IMR-90 (cell line): Measurements from ENCODE around the gene TLCD4. TPM values are rescaled to one million over a fixed set of nuclear protein-coding genes. Genes with fewer than 3 reads are reported as not detected.

Source experiments
- ATAC-seq: fragments of 200-7000 bp; cut with Tn5 transposase; 2 replicates; pipeline ENCODE4 v1.9.1; 2020; ENCODE audit warnings: low read depth, mild to moderate bottlenecking, moderate library complexity
- BruUV-seq: library from RNA; stranded (reverse); fragments of 400-500 nt; replicated peaks from 2 replicates; lab custom pipeline; 2021; lab: Mats Ljungman, UMichigan
- CTCF ChIA-PET: fragments of 300-600 bp; formaldehyde crosslinking; extraction: SDS; loops from one replicate; lab custom pipeline; 2021; ENCODE audit warnings: antibody characterized with exemption; lab: Yijun Ruan, JAX
- POLR2A ChIA-PET: fragments of 300-600 bp; sonication (Branson Sonifier 250); formaldehyde crosslinking; loops from one replicate; lab custom pipeline; 2022; ENCODE audit warnings: antibody characterized with exemption; ENCODE audit not compliant: unreplicated experiment; lab: Charles Lee
- DNase-seq: peaks from one replicate; pipeline ENCODE4 v3.0.0; 2013
- H2AFZ ChIP-seq: replicated peaks from 2 replicates; pipeline ENCODE3; 2013; ENCODE audit warnings: low read length, mild to moderate bottlenecking; ENCODE audit not compliant: poor library complexity
- H2AK5ac ChIP-seq: 2 replicates; pipeline ENCODE4 v1.6.1; 2013; ENCODE audit warnings: low read depth, low read length, inconsistent platforms
- H2AK9ac ChIP-seq: replicated peaks from 2 replicates; pipeline ENCODE3; 2013; ENCODE audit warnings: mild to moderate bottlenecking, low read depth, low read length, moderate library complexity; ENCODE audit not compliant: poor library complexity
- H2BK120ac ChIP-seq: 2 replicates; pipeline ENCODE4 v1.6.1; 2013; ENCODE audit warnings: low read depth, low read length, inconsistent platforms
- H2BK15ac ChIP-seq: 3 replicates; pipeline ENCODE4 v1.6.1; 2013; ENCODE audit warnings: low read depth, low read length, inconsistent platforms
- H2BK20ac ChIP-seq: 2 replicates; pipeline ENCODE4 v1.6.1; 2013; ENCODE audit warnings: low read depth, mild to moderate bottlenecking, inconsistent platforms, low read length, moderate library complexity
- H2BK5ac ChIP-seq: 2 replicates; pipeline ENCODE4 v1.6.1; 2013; ENCODE audit warnings: mild to moderate bottlenecking, low read depth, low read length, inconsistent platforms; ENCODE audit not compliant: poor library complexity, severe bottlenecking
- H3K14ac ChIP-seq: replicated peaks from 2 replicates; pipeline ENCODE4 v1.6.1; 2013; ENCODE audit warnings: low read depth, low read length, inconsistent platforms
- H3K18ac ChIP-seq: 2 replicates; pipeline ENCODE4 v1.6.1; 2013; ENCODE audit warnings: low read depth, low read length, control low read depth
- H3K23ac ChIP-seq: 2 replicates; pipeline ENCODE4 v1.6.1; 2013; ENCODE audit warnings: low read depth, low read length, inconsistent platforms
- H3K27ac ChIP-seq: 2 replicates; pipeline ENCODE4 v1.5.1; 2013; ENCODE audit warnings: mild to moderate bottlenecking, control low read depth, low read length; ENCODE audit not compliant: insufficient read depth
- H3K27me3 ChIP-seq: 2 replicates; pipeline ENCODE4 v1.6.1; 2013; ENCODE audit warnings: low read length; ENCODE audit not compliant: control insufficient read depth, insufficient read depth
- H3K36me3 ChIP-seq: 2 replicates; pipeline ENCODE4 v1.6.1; 2013; ENCODE audit warnings: low read length, mixed read lengths; ENCODE audit not compliant: control insufficient read depth, insufficient read depth
- H3K4ac ChIP-seq: 2 replicates; pipeline ENCODE4 v1.6.1; 2013; ENCODE audit warnings: low read depth, low read length, inconsistent platforms
- H3K4me1 ChIP-seq: 2 replicates; pipeline ENCODE4 v1.6.1; 2013; ENCODE audit warnings: low read length, mixed read lengths; ENCODE audit not compliant: control insufficient read depth, insufficient read depth
- H3K4me2 ChIP-seq: 2 replicates; pipeline ENCODE4 v1.6.1; 2013; ENCODE audit warnings: low read depth, mild to moderate bottlenecking, control low read depth, low read length, moderate library complexity
- H3K4me3 ChIP-seq: 2 replicates; pipeline ENCODE4 v1.5.1; 2013; ENCODE audit warnings: low read depth, mild to moderate bottlenecking, control low read depth, low read length, moderate library complexity; ENCODE audit not compliant: insufficient read depth
- H3K56ac ChIP-seq: 2 replicates; pipeline ENCODE4 v1.6.1; 2013; ENCODE audit warnings: low read length, inconsistent platforms; ENCODE audit not compliant: insufficient read depth; ENCODE audit errors: extremely low read depth
- H3K79me1 ChIP-seq, 2 experiments: 2 replicates each; pipeline ENCODE4 v1.6.1; 2013; ENCODE audit warnings: low read length in 2 of 2, inconsistent platforms in 1 of 2, low read depth in 1 of 2
- H3K9ac ChIP-seq: 2 replicates; pipeline ENCODE4 v1.6.1; 2013; ENCODE audit warnings: low read depth, low read length, control low read depth
- H3K9me1 ChIP-seq: 2 replicates; pipeline ENCODE4 v1.6.1; 2013; ENCODE audit warnings: low read length, inconsistent platforms; ENCODE audit not compliant: insufficient read depth
- H3K9me3 ChIP-seq: 2 replicates; pipeline ENCODE4 v1.6.1; 2013; ENCODE audit warnings: low read length; ENCODE audit not compliant: control insufficient read depth, insufficient read depth
- H4K20me1 ChIP-seq: 2 replicates; pipeline ENCODE4 v1.6.1; 2013; ENCODE audit warnings: low read length, inconsistent platforms; ENCODE audit not compliant: insufficient read depth
- H4K5ac ChIP-seq: 2 replicates; pipeline ENCODE4 v1.6.1; 2013; ENCODE audit warnings: mild to moderate bottlenecking, low read depth, low read length, control low read depth
- H4K8ac ChIP-seq, 2 experiments: 2 replicates each; pipeline ENCODE4 v1.6.1; 2013; ENCODE audit warnings: low read depth in 2 of 2, low read length in 2 of 2, control low read depth in 1 of 2, inconsistent platforms in 1 of 2
- H4K91ac ChIP-seq: 2 replicates; pipeline ENCODE4 v1.6.1; 2013; ENCODE audit warnings: low read depth, low read length, inconsistent platforms; ENCODE audit not compliant: insufficient read depth
- FOS ChIP-seq: fragments of 150-350 bp; IDR thresholded peaks from 2 replicates; pipeline ENCODE4 v1.6.1; 2016; ENCODE audit warnings: low read depth, low read length
- POLR2A ChIP-seq: IDR thresholded peaks from 2 replicates; pipeline ENCODE4 v1.6.1; 2012; ENCODE audit warnings: mild to moderate bottlenecking, low read depth, low read length
- WGBS, 2 experiments: methylation state at CpG; one replicate each; pipeline versions ENCODE4 v1.1.5 to v1.1.7; 2013; ENCODE audit warnings: missing lambda C conversion rate in 2 of 2; ENCODE audit not compliant: insufficient read length in 1 of 2; ENCODE audit errors: extremely low coverage in 2 of 2; 5-methylcytosine and 5-hydroxymethylcytosine counted together
- dilution Hi-C: fragments of 300-500 bp; cut with HindIII; formaldehyde crosslinking; loops from one replicate; pipeline ENCODE4 v1.14.3; 2018; ENCODE audit warnings: low sequenced_read_pairs; ENCODE audit not compliant: unreplicated experiment
- in situ Hi-C: fragments of 300-500 bp; cut with MboI; formaldehyde crosslinking; loops from 3 replicates; pipeline ENCODE4 v1.14.3; 2019; ENCODE audit warnings: low sequenced_read_pairs, inconsistent platforms, mixed read lengths
- intact Hi-C: fragments of 100-400 bp; cut with micrococcal nuclease; formaldehyde crosslinking; loops from 2 replicates; pipeline ENCODE4 v1.10.0; 2022
- polyA plus RNA-seq, 3 experiments: library from polyadenylated mRNA; depleted of rRNA; stranded (reverse); fragments of >200 nt; gene quantifications; 2 replicates each; pipeline ENCODE4 v1.2.3, GENCODE V29; 2012; ENCODE audit warnings: low replicate concordance in 1 of 3
- total RNA-seq: library from RNA; depleted of rRNA; stranded (reverse); fragments of >200 nt; gene quantifications from 2 replicates; pipeline ENCODE4 v1.2.3, GENCODE V29; 2012
- TF ChIP-seq, protein P1 (sequence below): fragments of 150-350 bp; IDR thresholded peaks from 2 replicates; pipeline ENCODE4 v1.6.1; 2016; ENCODE audit warnings: low read depth, mild to moderate bottlenecking, low read length, moderate library complexity, borderline replicate concordance

Gene TLCD4
- total and polyA plus RNA-seq, 2 of the 4 experiments (the other 2 are of a cell fraction): 0.22 to 0.36 TPM

DNA sequence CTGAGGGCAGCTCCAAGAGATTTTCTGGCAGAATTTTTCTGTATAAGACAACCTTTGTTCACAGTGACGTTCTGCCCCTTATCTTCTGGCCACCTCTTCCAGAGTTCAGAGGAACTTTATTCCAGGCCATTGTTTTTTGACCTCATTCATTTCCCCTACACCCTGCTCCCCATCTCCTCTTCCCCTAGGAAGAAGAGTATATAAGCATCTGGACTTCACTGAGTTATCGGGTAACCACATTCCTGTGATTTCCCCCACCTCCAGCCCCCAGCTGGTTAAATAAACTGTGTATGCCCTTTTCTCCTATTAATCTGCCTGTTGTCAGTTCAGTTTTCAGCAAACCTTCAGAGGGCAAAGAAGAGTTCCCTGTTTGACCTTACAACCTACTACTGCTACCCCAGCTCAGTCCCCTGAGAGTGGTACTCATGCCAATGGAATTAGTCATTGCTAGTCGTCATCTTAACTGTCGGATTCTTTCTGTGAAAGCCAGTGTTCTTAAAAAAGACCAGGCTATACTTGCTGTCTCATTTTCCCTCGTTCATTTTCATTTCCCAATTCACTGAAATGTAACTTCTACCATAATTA is 30.1 kb upstream of the TLCD4 start:
- peak overlapping the region; percentile 19; the same call in 1 of the 2 replicates for H3K23ac ChIP-seq
- H3K79me1 ChIP-seq: no peaks in the 10 kb centered on the region
- intact Hi-C loops (no loop called here), in situ Hi-C loops (no loop called here), dilution Hi-C loops (no loop called here)
- BruUV-seq: no TSS peak
- H2BK15ac ChIP-seq: peak overlapping the region; percentile 65; the same call in 2 of the 3 replicates
- H3K56ac ChIP-seq: peak overlapping the region; percentile 74
- peak overlapping the region; percentile 79 for H2AFZ ChIP-seq
- H3K18ac ChIP-seq: peak overlapping the region; percentile 31
- peak overlapping the region in 1 of 2 experiments; percentile 82; a peak in 2 of 4 replicates for H4K8ac ChIP-seq
- TF ChIP-seq, protein P1, sequence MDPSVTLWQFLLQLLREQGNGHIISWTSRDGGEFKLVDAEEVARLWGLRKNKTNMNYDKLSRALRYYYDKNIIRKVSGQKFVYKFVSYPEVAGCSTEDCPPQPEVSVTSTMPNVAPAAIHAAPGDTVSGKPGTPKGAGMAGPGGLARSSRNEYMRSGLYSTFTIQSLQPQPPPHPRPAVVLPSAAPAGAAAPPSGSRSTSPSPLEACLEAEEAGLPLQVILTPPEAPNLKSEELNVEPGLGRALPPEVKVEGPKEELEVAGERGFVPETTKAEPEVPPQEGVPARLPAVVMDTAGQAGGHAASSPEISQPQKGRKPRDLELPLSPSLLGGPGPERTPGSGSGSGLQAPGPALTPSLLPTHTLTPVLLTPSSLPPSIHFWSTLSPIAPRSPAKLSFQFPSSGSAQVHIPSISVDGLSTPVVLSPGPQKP: no peak
- TF ChIP-seq FOS (peak; percentile 66; the same call in 1 of the 2 replicates), POLR2A (no peak)
- no peak overlapping the region; the same call in 1 of the 2 replicates for H4K91ac ChIP-seq
- H3K9ac ChIP-seq: peak overlapping the region; percentile 14; the same call in 1 of the 2 replicates
- CTCF ChIA-PET: interaction anchor here (0.6 to 1.0 kb wide), 2 partner anchors 106 to 117 kb away, joined by 3 to 4 read pairs; no protein-coding TSS in a partner anchor
- H4K5ac ChIP-seq: peak overlapping the region; percentile 30; the same call in 1 of the 2 replicates
- DNase-seq (peak; percentile 92), ATAC-seq (peak; percentile 97)
- peaks cover 9% of the 10 kb centered on the region; the same call in 1 of the 2 replicates for H3K9me1 ChIP-seq
- H3K4me1 ChIP-seq: peaks cover 8% of the 10 kb centered on the region
- H4K20me1 ChIP-seq: no peaks in the 10 kb centered on the region
- peaks cover 2% of the 10 kb centered on the region; the same call in 1 of the 2 replicates for H3K9me3 ChIP-seq
- H3K27ac ChIP-seq: peak overlapping the region; percentile 68; the same call in 1 of the 2 replicates
- H2AK5ac ChIP-seq: peak overlapping the region; percentile 48; the same call in 1 of the 2 replicates
- WGBS, 2 experiments: no CpG with 5 or more reads among the region's 5 CpGs
- peak overlapping the region; percentile 26 for H3K4ac ChIP-seq
- 0 out of 2 replicates have a peak overlapping the region, but pooled peaks have one; percentile 2 for H3K14ac ChIP-seq
- H3K36me3 ChIP-seq: no peaks in the 10 kb centered on the region
- POLR2A ChIA-PET: no interaction called here
- H3K4me2 ChIP-seq: peak overlapping the region; percentile 59
- H2BK20ac ChIP-seq: peak overlapping the region; percentile 98
- peak overlapping the region; percentile 64 for H2BK120ac ChIP-seq
- H3K27me3 ChIP-seq: no peaks in the 10 kb centered on the region
- peak overlapping the region; percentile 81 for H2AK9ac ChIP-seq
- no peak overlapping the region for H3K4me3 ChIP-seq
- peak overlapping the region; percentile 87 for H2BK5ac ChIP-seq
